Karpas-422 (cell line): Measurements from ENCODE around the gene MEGF6. TPM values are rescaled to one million over a fixed set of nuclear protein-coding genes. Genes with fewer than 3 reads are reported as not detected.
"Not testable (repeated sequence)": the region's sequence is repeated elsewhere in the genome, so short reads cannot be mapped to it uniquely, and the experiment has no call there.

ENCODE experiments used
- DNase-seq: peaks from one replicate; pipeline ENCODE4 v3.0.0-alpha.2; 2015
- H2AFZ ChIP-seq: fragments of 200-600 bp; sonication (generic); 2 replicates; pipeline ENCODE4 v1.6.1; 2014; ENCODE audit warnings: antibody characterized with exemption, low read length, mixed read lengths
- H3K27ac ChIP-seq: fragments of 200-600 bp; sonication (generic); 2 replicates; pipeline ENCODE4 v1.5.1; 2014; ENCODE audit warnings: mild to moderate bottlenecking, low read length, moderate library complexity
- H3K27me3 ChIP-seq: fragments of 200-600 bp; sonication (generic); 2 replicates; pipeline ENCODE4 v1.6.1; 2014; ENCODE audit warnings: low read length, mixed read lengths
- H3K36me3 ChIP-seq: fragments of 200-600 bp; sonication (generic); 2 replicates; pipeline ENCODE4 v1.6.1; 2014; ENCODE audit warnings: low read length, mixed read lengths; ENCODE audit not compliant: insufficient read depth
- H3K4me1 ChIP-seq: fragments of 200-600 bp; sonication (generic); 2 replicates; pipeline ENCODE4 v1.6.1; 2014; ENCODE audit warnings: mild to moderate bottlenecking, low read length, mixed read lengths
- H3K4me2 ChIP-seq: fragments of 200-600 bp; sonication (generic); 2 replicates; pipeline ENCODE4 v1.6.1; 2014; ENCODE audit warnings: low read length, low read depth, mild to moderate bottlenecking; ENCODE audit not compliant: poor library complexity, severe bottlenecking
- H3K4me3 ChIP-seq: fragments of 200-600 bp; sonication (generic); 2 replicates; pipeline ENCODE4 v1.5.1; 2014; ENCODE audit warnings: mild to moderate bottlenecking, antibody characterized with exemption, low read length, mixed read lengths
- H3K79me2 ChIP-seq: fragments of 200-600 bp; sonication (generic); 2 replicates; pipeline ENCODE4 v1.6.1; 2014; ENCODE audit warnings: mild to moderate bottlenecking, low read length, mixed read lengths
- H3K9ac ChIP-seq: fragments of 200-600 bp; sonication (generic); 2 replicates; pipeline ENCODE4 v1.6.0; 2014; ENCODE audit warnings: low read length
- H3K9me2 ChIP-seq: fragments of 200-600 bp; sonication (generic), shearing (Covaris generic); replicated peaks from 2 replicates; pipeline ENCODE4 v1.6.0; 2014; ENCODE audit warnings: mild to moderate bottlenecking, low read length, moderate library complexity; ENCODE audit not compliant: insufficient read depth
- H3K9me3 ChIP-seq: fragments of 300-700, 200-600 bp; sonication (generic); 2 replicates; pipeline ENCODE4 v1.6.1; 2014; ENCODE audit warnings: low read length, mixed read lengths
- H4K20me1 ChIP-seq: fragments of 200-600 bp; sonication (generic); 2 replicates; pipeline ENCODE4 v1.6.1; 2014; ENCODE audit warnings: mild to moderate bottlenecking, antibody characterized with exemption, low read length, low read depth; ENCODE audit not compliant: insufficient read depth
- total RNA-seq: library from RNA; depleted of rRNA; stranded (reverse); fragments of >200 nt; shearing (Covaris generic); gene quantifications from 2 replicates; pipeline ENCODE4 v1.2.3, GENCODE V29; 2014; ENCODE audit warnings: low replicate concordance

MEGF6 gene
- total RNA-seq, 1 experiment from 2014 or later = not detected

GRCh38 chr1:3577300-3577699, 34.0 kb downstream of the MEGF6 start:
- Histone ChIP-seq H3K4me3 (no peak overlapping the region), H3K9me2 (no peaks in the 10 kb centered on the region), H3K27me3 (no peaks in the 10 kb centered on the region), H2AFZ (no peak overlapping the region), H3K27ac (no peak overlapping the region; the same call in 1 of the 2 replicates), H3K36me3 (no peaks in the 10 kb centered on the region), H4K20me1 (no peaks in the 10 kb centered on the region), H3K4me1 (peaks cover 17% of the 10 kb centered on the region), H3K9ac (0 out of 2 replicates have a peak overlapping the region, but pooled peaks have one; percentile 7), H3K9me3 (no peaks in the 10 kb centered on the region; the same call in 1 of the 2 replicates), H3K4me2 (peak overlapping the region; percentile 32), H3K79me2 (no peaks in the 10 kb centered on the region)
- DNase-seq = peak; percentile 73

- Histone ChIP-seq H4K20me1 (no peaks in the 10 kb centered on the region), H3K9me3 (no peaks in the 10 kb centered on the region; the same call in 1 of the 2 replicates), H2AFZ (no peak overlapping the region), H3K4me1 (peaks cover 18% of the 10 kb centered on the region), H3K4me3 (no peak overlapping the region), H3K79me2 (no peaks in the 10 kb centered on the region), H3K9ac (no peak overlapping the region), H3K4me2 (no peak overlapping the region), H3K9me2 (no peaks in the 10 kb centered on the region), H3K27me3 (no peaks in the 10 kb centered on the region), H3K36me3 (no peaks in the 10 kb centered on the region), H3K27ac (no peak overlapping the region)
- DNase-seq = no peak
These were observed 35.3 kb downstream of the MEGF6 start for GRCh38 chr1:3575993-3576392.

GRCh38 chr1:3575515-3575914, 35.8 kb downstream of the MEGF6 start:
- DNase-seq, H3K27ac ChIP-seq, H3K9me2 ChIP-seq, H3K79me2 ChIP-seq, H3K27me3 ChIP-seq, H3K36me3 ChIP-seq, H2AFZ ChIP-seq, H3K4me3 ChIP-seq, H4K20me1 ChIP-seq, H3K4me2 ChIP-seq, H3K9ac ChIP-seq, H3K9me3 ChIP-seq: not testable (repeated sequence)
- H3K4me1 ChIP-seq = peaks cover 23% of the 10 kb centered on the region

- no peaks in the 10 kb centered on the region for H3K36me3 ChIP-seq
- H3K27ac ChIP-seq = no peak overlapping the region
- no peak overlapping the region for H3K9ac ChIP-seq
- no peaks in the 10 kb centered on the region for H3K9me2 ChIP-seq
- H3K27me3 ChIP-seq = no peaks in the 10 kb centered on the region
- no peaks in the 10 kb centered on the region for H3K79me2 ChIP-seq
- DNase-seq = no peak
- H3K4me2 ChIP-seq = no peak overlapping the region
- no peaks in the 10 kb centered on the region; the same call in 1 of the 2 replicates for H3K9me3 ChIP-seq
- no peak overlapping the region for H2AFZ ChIP-seq
- H3K4me3 ChIP-seq = no peak overlapping the region
- no peaks in the 10 kb centered on the region for H4K20me1 ChIP-seq
- H3K4me1 ChIP-seq = peaks cover 32% of the 10 kb centered on the region
These were observed 37.8 kb downstream of the MEGF6 start for GRCh38 chr1:3573500-3573899.

- H3K9ac ChIP-seq, H4K20me1 ChIP-seq, H3K27me3 ChIP-seq, H3K79me2 ChIP-seq, H3K4me2 ChIP-seq, DNase-seq, H3K36me3 ChIP-seq, H2AFZ ChIP-seq, H3K27ac ChIP-seq, H3K9me2 ChIP-seq, H3K9me3 ChIP-seq, H3K4me3 ChIP-seq: not testable (repeated sequence)
- peaks cover 23% of the 10 kb centered on the region for H3K4me1 ChIP-seq
These were observed 38.7 kb downstream of the MEGF6 start for GRCh38 chr1:3572638-3573037.

- Histone ChIP-seq H4K20me1 (no peaks in the 10 kb centered on the region), H3K36me3 (no peaks in the 10 kb centered on the region), H3K9ac (no peak overlapping the region), H3K4me2 (no peak overlapping the region), H3K4me1 (peaks cover 16% of the 10 kb centered on the region), H3K79me2 (no peaks in the 10 kb centered on the region), H3K27me3 (no peaks in the 10 kb centered on the region), H3K27ac (no peak overlapping the region), H2AFZ (no peak overlapping the region), H3K4me3 (no peak overlapping the region), H3K9me2 (no peaks in the 10 kb centered on the region), H3K9me3 (no peaks in the 10 kb centered on the region; the same call in 1 of the 2 replicates)
- no peak for DNase-seq
These were observed 40.0 kb downstream of the MEGF6 start for GRCh38 chr1:3571263-3571662.

- Histone ChIP-seq H3K79me2 (no peaks in the 10 kb centered on the region), H3K9me3 (no peaks in the 10 kb centered on the region; the same call in 1 of the 2 replicates), H2AFZ (no peak overlapping the region), H3K36me3 (no peaks in the 10 kb centered on the region), H3K9me2 (no peaks in the 10 kb centered on the region), H3K4me2 (no peak overlapping the region), H4K20me1 (no peaks in the 10 kb centered on the region), H3K27me3 (no peaks in the 10 kb centered on the region), H3K4me1 (peaks cover 16% of the 10 kb centered on the region), H3K27ac (no peak overlapping the region), H3K4me3 (no peak overlapping the region), H3K9ac (no peak overlapping the region)
- DNase-seq = peak; percentile 82
These were observed 41.0 kb downstream of the MEGF6 start for GRCh38 chr1:3570066-3570986.

- H3K36me3 ChIP-seq = no peaks in the 10 kb centered on the region
- no peak overlapping the region for H3K9ac ChIP-seq
- H3K4me1 ChIP-seq = peaks cover 16% of the 10 kb centered on the region
- no peak overlapping the region for H2AFZ ChIP-seq
- H3K27ac ChIP-seq = no peak overlapping the region
- H3K4me2 ChIP-seq = no peak overlapping the region
- no peaks in the 10 kb centered on the region for H4K20me1 ChIP-seq
- no peaks in the 10 kb centered on the region for H3K79me2 ChIP-seq
- H3K9me2 ChIP-seq = no peaks in the 10 kb centered on the region
- no peaks in the 10 kb centered on the region; the same call in 1 of the 2 replicates for H3K9me3 ChIP-seq
- no peaks in the 10 kb centered on the region for H3K27me3 ChIP-seq
- DNase-seq = no peak
- no peak overlapping the region for H3K4me3 ChIP-seq
These were observed 41.9 kb downstream of the MEGF6 start for GRCh38 chr1:3569436-3569835.
